K562 (cell line): ENCODE results near the gene ABHD4. TPM values are rescaled to one million over a fixed set of nuclear protein-coding genes. Genes with fewer than 3 reads are reported as not detected.

Experiments
- ATAC-seq: fragments of 200-7000 bp; cut with Tn5 transposase; 3 replicates; pipeline ENCODE4 v1.9.1; 2020; ENCODE audit warnings: moderate library complexity
- BruUV-seq: library from RNA; stranded (reverse); fragments of 400-500 nt; replicated peaks from 2 replicates; lab custom pipeline; 2021; lab: Mats Ljungman, UMichigan
- CTCF ChIA-PET: fragments of 300-600 bp; formaldehyde crosslinking; extraction: SDS; loops from one replicate; lab custom pipeline; 2021; ENCODE audit warnings: low intra/inter-chr PET ratio; lab: Yijun Ruan, JAX
- POLR2A ChIA-PET: fragments of 300-600, 350-650 bp; sonication (Branson Sonifier 250); formaldehyde crosslinking; extraction: SDS; loops from one replicate; lab custom pipeline; 2021; ENCODE audit warnings: antibody characterized with exemption, inconsistent platforms; lab: Yijun Ruan, JAX
- DNase-seq, 4 experiments: peaks; one replicate each; pipeline versions ENCODE4 v3.0.0 to v3.0.0-alpha.2; 2011 to 2018; ENCODE audit warnings: low spot score in 3 of 4, mixed read lengths in 3 of 4; ENCODE audit errors: extremely low read depth in 1 of 4
- FAIRE-seq: peaks from 2 replicates; lab custom pipeline; 2011; peaks lifted over from hg19 to GRCh38; lab: Jason Lieb, UNC
- H2AFZ ChIP-seq: 2 replicates; pipeline ENCODE4 v1.6.0; 2011; ENCODE audit warnings: low read depth, low read length, control low read depth, inconsistent platforms
- H3K27ac ChIP-seq: fragments of 200-600 bp; 3 replicates; pipeline ENCODE4 v1.8.0; 2011; ENCODE audit warnings: low read depth, mild to moderate bottlenecking, control low read depth, inconsistent platforms, low read length, moderate library complexity, mixed read lengths; ENCODE audit errors: extremely low read depth
- H3K27me3 ChIP-seq, 2 experiments: fragments of 300-600 bp in 1 of 2; 2 replicates in 1 of 2; 3 replicates in 1 of 2; pipeline versions ENCODE4 v1.6.0 to v1.8.0; 2011; ENCODE audit warnings: inconsistent platforms in 2 of 2, low read length in 2 of 2, mild to moderate bottlenecking in 1 of 2, mixed read lengths in 1 of 2, moderate library complexity in 1 of 2; ENCODE audit not compliant: control insufficient read depth in 2 of 2, insufficient read depth in 2 of 2
- H3K36me3 ChIP-seq: fragments of 300-600 bp; 3 replicates; pipeline ENCODE4 v1.8.0; 2011; ENCODE audit warnings: mild to moderate bottlenecking, low read length, inconsistent platforms; ENCODE audit not compliant: control insufficient read depth, insufficient read depth
- H3K4me1 ChIP-seq, 2 experiments: fragments of 200-600 bp in 1 of 2; replicated peaks in 1 of 2; 2 replicates in 1 of 2; 3 replicates in 1 of 2; pipeline versions ENCODE4 v1.5.1 to v1.8.0; 2011; ENCODE audit warnings: inconsistent platforms in 2 of 2, low read length in 2 of 2, mild to moderate bottlenecking in 1 of 2, mixed read lengths in 1 of 2, moderate library complexity in 1 of 2; ENCODE audit not compliant: control insufficient read depth in 2 of 2, insufficient read depth in 2 of 2
- H3K4me2 ChIP-seq: 2 replicates; pipeline ENCODE4 v1.6.1; 2011; ENCODE audit warnings: low read length, control low read depth, inconsistent platforms, mixed read lengths; ENCODE audit not compliant: insufficient read depth
- H3K4me3 ChIP-seq: fragments of 200-600 bp; sonication (generic), shearing (Covaris generic); 2 replicates; pipeline ENCODE4 v1.5.1; 2016; ENCODE audit warnings: control low read depth, inconsistent platforms
- H3K79me2 ChIP-seq: fragments of 200-600 bp; 3 replicates; pipeline ENCODE4 v1.8.0; 2011; ENCODE audit warnings: low read length, inconsistent platforms; ENCODE audit not compliant: control insufficient read depth, insufficient read depth
- H3K9ac ChIP-seq, 2 experiments: 2 replicates each; pipeline versions ENCODE4 v1.6.0 to v1.6.1; 2011; ENCODE audit warnings: low read depth in 2 of 2, low read length in 2 of 2, control low read depth in 1 of 2, inconsistent platforms in 1 of 2, mild to moderate bottlenecking in 1 of 2, mixed read lengths in 1 of 2; ENCODE audit not compliant: insufficient read depth in 1 of 2
- H3K9me1 ChIP-seq: one replicate; pipeline ENCODE4 v1.6.0; 2011; ENCODE audit warnings: inconsistent platforms, mild to moderate bottlenecking, low read length, moderate library complexity; ENCODE audit not compliant: control insufficient read depth, insufficient read depth
- H3K9me3 ChIP-seq: replicated peaks from 2 replicates; pipeline ENCODE4 v1.5.1; 2011; ENCODE audit warnings: low read depth, low read length, inconsistent platforms; ENCODE audit not compliant: control insufficient read depth, insufficient read depth
- H4K20me1 ChIP-seq: replicated peaks from 2 replicates; pipeline ENCODE4 v1.6.1; 2011; ENCODE audit warnings: low read length, inconsistent platforms, mixed read lengths; ENCODE audit not compliant: control insufficient read depth, insufficient read depth
- TAF15 ChIP-seq: fragments of 200-400 bp; formaldehyde crosslinking; IDR thresholded peaks from 2 replicates; pipeline ENCODE4 v1.6.1; 2017; ENCODE audit warnings: mild to moderate bottlenecking, low read depth, low read length, moderate library complexity
- ZNF507 ChIP-seq: conservative IDR thresholded peaks from 2 replicates; pipeline ENCODE4 v1.6.1; 2017; ENCODE audit warnings: missing genetic modification characterization, missing compliant biosample characterization
- ZNF79 ChIP-seq: fragments of 250-450 bp; sonication (Bioruptor Pico); IDR thresholded peaks from 2 replicates; pipeline ENCODE4 v1.4.0; 2020; ENCODE audit warnings: low read depth, mild to moderate bottlenecking, moderate library complexity
- WGBS: fragments of 100-300 bp; shearing (Covaris generic); methylation state at CpG from one replicate; pipeline ENCODE4 v1.1.6; 2016; ENCODE audit warnings: low coverage, mixed read lengths; ENCODE audit not compliant: insufficient coverage; ENCODE audit errors: missing lambda C conversion rate; 5-methylcytosine and 5-hydroxymethylcytosine counted together
- in situ Hi-C: fragments of 300-500 bp; cut with MboI; formaldehyde crosslinking; loops from 4 replicates; pipeline ENCODE4 v1.15.0; 2018; ENCODE audit warnings: inconsistent platforms, mixed read lengths
- intact Hi-C: fragments of 100-400 bp; cut with micrococcal nuclease; formaldehyde crosslinking; loops from 2 replicates; pipeline ENCODE4 v1.14.2; 2022
- polyA plus RNA-seq, 8 experiments: library from polyadenylated mRNA; depleted of rRNA in 4 of 8; stranded (reverse) in 5 of 8; unstranded in 3 of 8; fragments of >200 nt; fragmentation: Nextera tagmentation in 2 of 8; fragmentation: Illumina TruSeq in 1 of 8; extraction: Ambion mirVana in 2 of 8; extraction: Trizol in 1 of 8; gene quantifications; 2 replicates each; pipeline versions ENCODE4 v1.2.1 to v1.2.3, GENCODE V29; 2011 to 2014; ENCODE audit warnings: inconsistent platforms in 1 of 8, missing spikeins in 1 of 8
- total RNA-seq, 7 experiments: library from RNA; depleted of rRNA in 6 of 7; stranded (reverse); fragments of >200 nt in 6 of 7; fragmentation: Illumina TruSeq in 2 of 7; extraction: Trizol in 2 of 7; gene quantifications; 2 replicates each; pipeline versions ENCODE4 v1.2.1 to v1.2.3, GENCODE V29; 2011 to 2021; ENCODE audit warnings: low replicate concordance in 1 of 7
- TF ChIP-seq, protein P1 (sequence below): fragments of 250-450 bp; sonication (Bioruptor Pico); IDR thresholded peaks from 2 replicates; pipeline ENCODE4 v1.8.0; 2022; ENCODE audit warnings: moderate library complexity, mild to moderate bottlenecking, inconsistent platforms
- TF ChIP-seq, protein P2 (sequence below), 2 experiments: fragments of 150-350 bp in 1 of 2; IDR thresholded peaks; 2 replicates each; pipeline ENCODE4 v1.6.1; 2012 to 2016; ENCODE audit warnings: low read depth in 2 of 2, low read length in 2 of 2, mild to moderate bottlenecking in 1 of 2, moderate library complexity in 1 of 2
- TF ChIP-seq, protein P3 (sequence below): fragments of 250-450 bp; sonication (Bioruptor Pico); IDR thresholded peaks from 2 replicates; pipeline ENCODE4 v1.5.0; 2020; ENCODE audit warnings: mild to moderate bottlenecking, borderline replicate concordance
- TF ChIP-seq, protein P4 (sequence below): IDR thresholded peaks from 2 replicates; pipeline ENCODE4 v1.6.1; 2012; ENCODE audit warnings: low read depth, low read length, improper control_type of control experiment, borderline replicate concordance
- TF ChIP-seq, protein P5 (sequence below): fragments of 450-650 bp; IDR thresholded peaks from 2 replicates; pipeline ENCODE4 v1.7.1; 2018; ENCODE audit warnings: mild to moderate bottlenecking, low read depth; ENCODE audit not compliant: partially characterized antibody

Gene ABHD4
- total and polyA plus RNA-seq, 9 of the 15 experiments (the other 6 are each of a cell fraction or from before 2014, with no cell fraction given): 3.6 to 12.0 (median 7.2) TPM

DNA sequence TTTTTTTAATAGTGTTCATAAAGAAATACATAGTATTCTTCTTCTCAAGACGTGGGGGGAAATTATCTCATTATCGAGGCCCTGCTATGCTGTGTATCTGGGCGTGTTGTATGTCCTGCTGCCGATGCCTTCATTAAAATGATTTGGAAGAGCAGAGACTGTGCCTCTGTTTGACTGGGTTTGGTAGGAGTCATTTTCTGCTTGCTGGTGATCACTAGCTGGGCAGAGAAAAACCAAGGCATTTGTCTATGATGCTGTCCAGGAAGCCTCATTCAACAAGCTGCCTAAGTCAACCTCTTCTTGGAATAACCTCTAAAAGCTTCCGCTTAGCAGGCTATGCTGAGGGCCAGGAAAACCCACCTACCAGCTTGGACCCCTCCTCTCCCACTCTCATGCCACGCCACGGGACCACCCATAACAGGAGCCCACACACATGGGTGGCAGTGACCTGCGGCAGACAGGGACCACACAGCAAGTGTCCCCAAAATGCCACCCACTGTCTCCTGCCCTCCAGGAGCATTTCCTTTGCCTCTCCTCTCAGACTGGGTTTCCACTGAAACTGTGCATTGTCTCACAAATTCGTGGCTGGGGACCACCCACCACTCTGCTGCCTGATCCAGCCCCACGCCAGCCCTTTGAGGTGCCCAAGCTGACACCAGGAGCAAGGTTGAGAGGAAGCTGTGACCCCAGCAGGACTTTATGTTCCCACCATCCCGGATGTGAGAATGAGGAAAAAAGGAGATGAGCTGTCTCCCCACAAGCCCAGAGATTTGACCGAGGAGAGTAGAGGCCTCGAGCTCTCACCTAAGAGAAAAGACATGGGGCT lies 45.9 kb upstream of the ABHD4 start:
- H4K20me1 ChIP-seq: no peaks in the 10 kb centered on the region
- no peaks in the 10 kb centered on the region for H3K27me3 ChIP-seq
- H3K9me3 ChIP-seq: no peaks in the 10 kb centered on the region
- POLR2A ChIA-PET: interaction anchor here (1.1 to 1.4 kb wide), 2 partner anchors 11 to 99 kb away, joined by 3 to 4 read pairs; no protein-coding TSS in a partner anchor
- H3K9ac ChIP-seq: no peak overlapping the region
- no peak overlapping the region for H3K4me2 ChIP-seq
- WGBS: 34% methylated on average over 11 of the region's 13 CpGs
- ATAC-seq (no peak), FAIRE-seq (no peak), DNase-seq (no peak)
- no peak overlapping the region for H3K4me3 ChIP-seq
- in situ Hi-C loops: loop anchor here (10.0 kb wide), 1 partner anchor 167 kb away; no protein-coding TSS in a partner anchor
- H3K9me1 ChIP-seq: no peaks in the 10 kb centered on the region
- no peaks in the 10 kb centered on the region for H3K36me3 ChIP-seq
- intact Hi-C loops: loop anchor here (10.0 kb wide), 1 partner anchor 157 kb away; no protein-coding TSS in a partner anchor
- no peak overlapping the region for H3K27ac ChIP-seq
- H3K79me2 ChIP-seq: no peaks in the 10 kb centered on the region
- H2AFZ ChIP-seq: no peak overlapping the region
- H3K4me1 ChIP-seq: peaks cover 13 to 16% of the 10 kb centered on the region in 2 experiments
- no TSS peak for BruUV-seq
- CTCF ChIA-PET: interaction anchor here (0.6 kb wide), 1 partner anchor 105 kb away, joined by 6 read pairs; no protein-coding TSS in a partner anchor
- no peak for TF ChIP-seq ZNF79 (CRISPR knock-in tag)
- TF ChIP-seq, protein P1, sequence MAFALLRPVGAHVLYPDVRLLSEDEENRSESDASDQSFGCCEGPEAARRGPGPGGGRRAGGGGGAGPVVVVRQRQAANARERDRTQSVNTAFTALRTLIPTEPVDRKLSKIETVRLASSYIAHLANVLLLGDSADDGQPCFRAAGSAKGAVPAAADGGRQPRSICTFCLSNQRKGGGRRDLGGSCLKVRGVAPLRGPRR: no peak
- no peak for TF ChIP-seq ZNF507 (tag)
- TF ChIP-seq TAF15: no peak
- TF ChIP-seq, protein P2, sequence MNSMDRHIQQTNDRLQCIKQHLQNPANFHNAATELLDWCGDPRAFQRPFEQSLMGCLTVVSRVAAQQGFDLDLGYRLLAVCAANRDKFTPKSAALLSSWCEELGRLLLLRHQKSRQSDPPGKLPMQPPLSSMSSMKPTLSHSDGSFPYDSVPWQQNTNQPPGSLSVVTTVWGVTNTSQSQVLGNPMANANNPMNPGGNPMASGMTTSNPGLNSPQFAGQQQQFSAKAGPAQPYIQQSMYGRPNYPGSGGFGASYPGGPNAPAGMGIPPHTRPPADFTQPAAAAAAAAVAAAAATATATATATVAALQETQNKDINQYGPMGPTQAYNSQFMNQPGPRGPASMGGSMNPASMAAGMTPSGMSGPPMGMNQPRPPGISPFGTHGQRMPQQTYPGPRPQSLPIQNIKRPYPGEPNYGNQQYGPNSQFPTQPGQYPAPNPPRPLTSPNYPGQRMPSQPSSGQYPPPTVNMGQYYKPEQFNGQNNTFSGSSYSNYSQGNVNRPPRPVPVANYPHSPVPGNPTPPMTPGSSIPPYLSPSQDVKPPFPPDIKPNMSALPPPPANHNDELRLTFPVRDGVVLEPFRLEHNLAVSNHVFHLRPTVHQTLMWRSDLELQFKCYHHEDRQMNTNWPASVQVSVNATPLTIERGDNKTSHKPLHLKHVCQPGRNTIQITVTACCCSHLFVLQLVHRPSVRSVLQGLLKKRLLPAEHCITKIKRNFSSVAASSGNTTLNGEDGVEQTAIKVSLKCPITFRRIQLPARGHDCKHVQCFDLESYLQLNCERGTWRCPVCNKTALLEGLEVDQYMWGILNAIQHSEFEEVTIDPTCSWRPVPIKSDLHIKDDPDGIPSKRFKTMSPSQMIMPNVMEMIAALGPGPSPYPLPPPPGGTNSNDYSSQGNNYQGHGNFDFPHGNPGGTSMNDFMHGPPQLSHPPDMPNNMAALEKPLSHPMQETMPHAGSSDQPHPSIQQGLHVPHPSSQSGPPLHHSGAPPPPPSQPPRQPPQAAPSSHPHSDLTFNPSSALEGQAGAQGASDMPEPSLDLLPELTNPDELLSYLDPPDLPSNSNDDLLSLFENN (IDR thresholded peaks at IDR 0.05; ENCODE audit: low read depth in 2 of 2, low read length in 2 of 2): no peak
- TF ChIP-seq, protein P3, sequence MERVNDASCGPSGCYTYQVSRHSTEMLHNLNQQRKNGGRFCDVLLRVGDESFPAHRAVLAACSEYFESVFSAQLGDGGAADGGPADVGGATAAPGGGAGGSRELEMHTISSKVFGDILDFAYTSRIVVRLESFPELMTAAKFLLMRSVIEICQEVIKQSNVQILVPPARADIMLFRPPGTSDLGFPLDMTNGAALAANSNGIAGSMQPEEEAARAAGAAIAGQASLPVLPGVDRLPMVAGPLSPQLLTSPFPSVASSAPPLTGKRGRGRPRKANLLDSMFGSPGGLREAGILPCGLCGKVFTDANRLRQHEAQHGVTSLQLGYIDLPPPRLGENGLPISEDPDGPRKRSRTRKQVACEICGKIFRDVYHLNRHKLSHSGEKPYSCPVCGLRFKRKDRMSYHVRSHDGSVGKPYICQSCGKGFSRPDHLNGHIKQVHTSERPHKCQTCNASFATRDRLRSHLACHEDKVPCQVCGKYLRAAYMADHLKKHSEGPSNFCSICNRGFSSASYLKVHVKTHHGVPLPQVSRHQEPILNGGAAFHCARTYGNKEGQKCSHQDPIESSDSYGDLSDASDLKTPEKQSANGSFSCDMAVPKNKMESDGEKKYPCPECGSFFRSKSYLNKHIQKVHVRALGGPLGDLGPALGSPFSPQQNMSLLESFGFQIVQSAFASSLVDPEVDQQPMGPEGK (CRISPR knock-in tag): no peak
- TF ChIP-seq, protein P4, sequence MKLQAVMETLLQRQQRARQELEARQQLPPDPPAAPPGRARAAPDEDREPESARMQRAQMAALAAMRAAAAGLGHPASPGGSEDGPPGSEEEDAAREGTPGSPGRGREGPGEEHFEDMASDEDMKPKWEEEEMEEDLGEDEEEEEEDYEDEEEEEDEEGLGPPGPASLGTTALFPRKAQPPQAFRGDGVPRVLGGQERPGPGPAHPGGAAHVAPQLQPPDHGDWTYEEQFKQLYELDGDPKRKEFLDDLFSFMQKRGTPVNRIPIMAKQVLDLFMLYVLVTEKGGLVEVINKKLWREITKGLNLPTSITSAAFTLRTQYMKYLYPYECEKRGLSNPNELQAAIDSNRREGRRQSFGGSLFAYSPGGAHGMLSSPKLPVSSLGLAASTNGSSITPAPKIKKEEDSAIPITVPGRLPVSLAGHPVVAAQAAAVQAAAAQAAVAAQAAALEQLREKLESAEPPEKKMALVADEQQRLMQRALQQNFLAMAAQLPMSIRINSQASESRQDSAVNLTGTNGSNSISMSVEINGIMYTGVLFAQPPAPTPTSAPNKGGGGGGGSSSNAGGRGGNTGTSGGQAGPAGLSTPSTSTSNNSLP: no peak
- TF ChIP-seq, protein P5, sequence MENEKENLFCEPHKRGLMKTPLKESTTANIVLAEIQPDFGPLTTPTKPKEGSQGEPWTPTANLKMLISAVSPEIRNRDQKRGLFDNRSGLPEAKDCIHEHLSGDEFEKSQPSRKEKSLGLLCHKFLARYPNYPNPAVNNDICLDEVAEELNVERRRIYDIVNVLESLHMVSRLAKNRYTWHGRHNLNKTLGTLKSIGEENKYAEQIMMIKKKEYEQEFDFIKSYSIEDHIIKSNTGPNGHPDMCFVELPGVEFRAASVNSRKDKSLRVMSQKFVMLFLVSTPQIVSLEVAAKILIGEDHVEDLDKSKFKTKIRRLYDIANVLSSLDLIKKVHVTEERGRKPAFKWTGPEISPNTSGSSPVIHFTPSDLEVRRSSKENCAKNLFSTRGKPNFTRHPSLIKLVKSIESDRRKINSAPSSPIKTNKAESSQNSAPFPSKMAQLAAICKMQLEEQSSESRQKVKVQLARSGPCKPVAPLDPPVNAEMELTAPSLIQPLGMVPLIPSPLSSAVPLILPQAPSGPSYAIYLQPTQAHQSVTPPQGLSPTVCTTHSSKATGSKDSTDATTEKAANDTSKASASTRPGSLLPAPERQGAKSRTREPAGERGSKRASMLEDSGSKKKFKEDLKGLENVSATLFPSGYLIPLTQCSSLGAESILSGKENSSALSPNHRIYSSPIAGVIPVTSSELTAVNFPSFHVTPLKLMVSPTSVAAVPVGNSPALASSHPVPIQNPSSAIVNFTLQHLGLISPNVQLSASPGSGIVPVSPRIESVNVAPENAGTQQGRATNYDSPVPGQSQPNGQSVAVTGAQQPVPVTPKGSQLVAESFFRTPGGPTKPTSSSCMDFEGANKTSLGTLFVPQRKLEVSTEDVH: no peak
